ENCODE results near the gene ETV6. TPM values are rescaled to one million over a fixed set of nuclear protein-coding genes. Genes with fewer than 3 reads are reported as not detected.

The ETV6 gene
- total and polyA plus RNA-seq, 2 of the 8 experiments (the other 6 are each of a cell fraction or from before 2014, with no cell fraction given) = 5.5 to 23.9 TPM

GRCh38 chr12:11725686-11726085 is 76.2 kb downstream of the ETV6 start:
- no peak overlapping the region for H3K18ac ChIP-seq (ENCODE audit: extremely low read depth, low read length)
- 89% methylated on average over 8 of the region's 8 CpGs; no CpG with 5 or more reads in 1 of the 2 experiments for WGBS, 2 experiments (ENCODE audit: extremely low coverage in 1 of 2, insufficient coverage in 1 of 2, insufficient read length in 1 of 2, insufficient replicate concordance in 2 of 2, low coverage in 1 of 2, low lambda C conversion rate in 2 of 2, missing lambda C conversion rate in 1 of 2)
- H4K8ac ChIP-seq (ENCODE audit: extremely low read depth, insufficient read depth, low read length) = no peak overlapping the region
- H2BK120ac ChIP-seq (replicated peaks; ENCODE audit: low read depth, low read length) = no peak overlapping the region
- no peaks in the 10 kb centered on the region for H3K23me2 ChIP-seq (ENCODE audit: low read depth, low read length)
- H2AFZ ChIP-seq (ENCODE audit: low read length) = no peak overlapping the region
- H3K4me2 ChIP-seq (ENCODE audit: insufficient read depth in 1 of 2, low read depth in 2 of 2, low read length in 2 of 2) = no peak overlapping the region
- H4K5ac ChIP-seq (ENCODE audit: insufficient read length, low read depth, low read length) = no peak overlapping the region
- H3K4me1 ChIP-seq (replicated peaks in 1 of 4; ENCODE audit: control insufficient read depth in 3 of 4, insufficient read depth in 4 of 4, low read length in 3 of 4) = peaks cover 0 to 8% (median 1%) of the 10 kb centered on the region in 4 experiments; a peak in 3 of 7 replicates
- POLR2A ChIA-PET (ENCODE audit: partially characterized antibody) = no interaction called here
- H2BK20ac ChIP-seq (ENCODE audit: low read length) = no peak overlapping the region
- H3K27me3 ChIP-seq (replicated peaks in 1 of 4; ENCODE audit: control insufficient read depth in 3 of 4, extremely low read depth in 1 of 4, insufficient read depth in 3 of 4, low read length in 3 of 4) = no peaks in the 10 kb centered on the region
- no peak overlapping the region for H4K91ac ChIP-seq (replicated peaks; ENCODE audit: insufficient read length, low read length)
- TF ChIP-seq KDM1A (IDR thresholded peaks at IDR 0.05; ENCODE audit: borderline replicate concordance, low read length) (no peak), TCF12 (IDR thresholded peaks at IDR 0.05; ENCODE audit: low read depth, low read length) (no peak), YY1 (IDR thresholded peaks at IDR 0.05; ENCODE audit: low read depth, low read length) (no peak), CREB1 (IDR thresholded peaks at IDR 0.05) (no peak), RXRA (IDR thresholded peaks at IDR 0.05; ENCODE audit: insufficient read depth, low read depth, low read length) (no peak), JUND (IDR thresholded peaks at IDR 0.05; ENCODE audit: low read length) (no peak)
- H3K4ac ChIP-seq (replicated peaks; ENCODE audit: insufficient read length, low read depth, low read length) = no peak overlapping the region
- H2BK15ac ChIP-seq (ENCODE audit: low read length) = no peak overlapping the region
- no peak overlapping the region for H3K27ac ChIP-seq (ENCODE audit: low read depth, low read length)
- peaks cover 4% of the 10 kb centered on the region; the same call in 1 of the 2 replicates for H3K79me1 ChIP-seq (ENCODE audit: low read depth, low read length)
- no peak for DNase-seq (ENCODE audit: low read depth in 1 of 2, low spot score in 2 of 2)
- no peak overlapping the region for H3K14ac ChIP-seq (ENCODE audit: insufficient read length)
- no peaks in the 10 kb centered on the region for H3K36me3 ChIP-seq (ENCODE audit: control insufficient read depth in 2 of 4, insufficient read depth in 4 of 4, low read length in 3 of 4)
- no peak overlapping the region for H3K9ac ChIP-seq (replicated peaks in 1 of 4; ENCODE audit: extremely low read depth in 1 of 4, low read depth in 3 of 4, low read length in 3 of 4)
- CTCF ChIA-PET (ENCODE audit: partially characterized antibody) = interaction anchor here (4.1 kb wide), 1 partner anchor 144 kb away, joined by 25 read pairs; no protein-coding TSS in a partner anchor
- peaks cover 0 to 2% of the 10 kb centered on the region in 2 experiments for H4K20me1 ChIP-seq (replicated peaks in 1 of 2; ENCODE audit: control insufficient read depth in 1 of 2, insufficient read depth in 2 of 2, low read length in 2 of 2)
- H3K23ac ChIP-seq (ENCODE audit: insufficient read length) = no peak overlapping the region
- no peak overlapping the region for H3K4me3 ChIP-seq (ENCODE audit: extremely low read depth in 1 of 4, insufficient read depth in 2 of 4, low read depth in 3 of 4, low read length in 4 of 4)
- H3K9me3 ChIP-seq (ENCODE audit: insufficient read depth in 2 of 2, low read depth in 1 of 2, low read length in 1 of 2) = no peaks in the 10 kb centered on the region
- no peak for FAIRE-seq
- no peak overlapping the region for H3K56ac ChIP-seq (replicated peaks; ENCODE audit: insufficient read length, low read depth, low read length)
- peak overlapping the region; percentile 42; the same call in 1 of the 2 replicates for H2AK5ac ChIP-seq (ENCODE audit: low read depth, low read length)
- peaks cover 0 to 8% of the 10 kb centered on the region in 2 experiments; a peak in 1 of 4 replicates for H3K79me2 ChIP-seq (ENCODE audit: control insufficient read depth in 1 of 2, insufficient read depth in 2 of 2, low read length in 2 of 2)
- no peak overlapping the region for H2BK12ac ChIP-seq (ENCODE audit: low read depth, low read length)
- H2BK5ac ChIP-seq (ENCODE audit: low read depth, low read length) = no peak overlapping the region

Data from H1 (cell line).